Neural progenitor cell (in vitro differentiated cells): Measurements from ENCODE around the gene STXBP5. TPM values are rescaled to one million over a fixed set of nuclear protein-coding genes. Genes with fewer than 3 reads are reported as not detected.

Experiments used
- DNase-seq: peaks from one replicate; pipeline ENCODE4 v3.0.0-alpha.2; 2016; ENCODE audit warnings: low spot score
- H2AFZ ChIP-seq: fragments of 200-600 bp; sonication (generic); replicated peaks from 2 replicates; pipeline ENCODE4 v1.6.1; 2016; ENCODE audit warnings: antibody characterized with exemption
- H3F3A ChIP-seq: fragments of 200-600 bp; sonication (generic); 2 replicates; pipeline ENCODE4 v1.6.1; 2016; ENCODE audit warnings: antibody characterized with exemption, low read depth
- H3K27ac ChIP-seq: fragments of 200-600 bp; sonication (generic); 2 replicates; pipeline ENCODE4 v1.5.1; 2016; ENCODE audit warnings: mild to moderate bottlenecking
- H3K27me3 ChIP-seq: fragments of 200-600 bp; sonication (generic); 2 replicates; pipeline ENCODE4 v1.6.1; 2016; ENCODE audit warnings: mild to moderate bottlenecking, moderate library complexity
- H3K36me3 ChIP-seq: fragments of 200-600 bp; sonication (generic); 2 replicates; pipeline ENCODE4 v1.5.1; 2016
- H3K4me1 ChIP-seq: fragments of 200-600 bp; sonication (generic); 2 replicates; pipeline ENCODE4 v1.6.1; 2016; ENCODE audit warnings: mixed run types
- H3K4me2 ChIP-seq: fragments of 200-600 bp; sonication (generic); 2 replicates; pipeline ENCODE4 v1.6.1; 2016
- H3K4me3 ChIP-seq: fragments of 200-600 bp; sonication (generic); 2 replicates; pipeline ENCODE4 v1.5.1; 2016
- H3K79me2 ChIP-seq: fragments of 200-600 bp; sonication (generic); 2 replicates; pipeline ENCODE4 v1.6.1; 2016; ENCODE audit warnings: low read depth
- H3K9ac ChIP-seq: fragments of 200-600 bp; sonication (generic); 2 replicates; pipeline ENCODE4 v1.6.1; 2016
- H3K9me3 ChIP-seq: fragments of 200-600 bp; sonication (generic); 2 replicates; pipeline ENCODE4 v1.5.1; 2016; ENCODE audit warnings: low read depth
- H4K20me1 ChIP-seq: fragments of 200-600 bp; sonication (generic); 2 replicates; pipeline ENCODE4 v1.6.1; 2016; ENCODE audit warnings: low read depth
- H3K27ac Mint-ChIP-seq: 3 replicates; pipeline ENCODE4 v1.8.0; 2021; ENCODE audit warnings: mixed read lengths
- H3K27me3 Mint-ChIP-seq: 2 replicates; pipeline ENCODE4 v1.8.0; 2022; ENCODE audit warnings: low read depth, mild to moderate bottlenecking, inconsistent platforms, moderate library complexity, mixed read lengths; ENCODE audit not compliant: insufficient read depth
- H3K36me3 Mint-ChIP-seq: 3 replicates; pipeline ENCODE4 v1.8.0; 2021; ENCODE audit warnings: mixed read lengths
- H3K4me1 Mint-ChIP-seq: 3 replicates; pipeline ENCODE4 v1.8.0; 2021; ENCODE audit warnings: mixed read lengths
- H3K4me3 Mint-ChIP-seq: 3 replicates; pipeline ENCODE4 v1.8.0; 2021; ENCODE audit warnings: mild to moderate bottlenecking, moderate library complexity, mixed read lengths
- H3K9me3 Mint-ChIP-seq: 3 replicates; pipeline ENCODE4 v1.8.0; 2020; ENCODE audit warnings: mixed read lengths
- EZH2 ChIP-seq: fragments of 200-600 bp; sonication (generic); IDR thresholded peaks from 2 replicates; pipeline ENCODE4 v1.6.1; 2017; ENCODE audit warnings: antibody characterized with exemption, mild to moderate bottlenecking, moderate library complexity
- EZH2phosphoT487 ChIP-seq: fragments of 200-600 bp; sonication (generic); IDR thresholded peaks from 2 replicates; pipeline ENCODE4 v1.6.1; 2017; ENCODE audit warnings: antibody characterized with exemption
- total RNA-seq: library from RNA; depleted of rRNA; stranded (reverse); fragments of >200 nt; gene quantifications from 2 replicates; pipeline ENCODE4 v1.2.3, GENCODE V29; 2015; ENCODE audit warnings: low replicate concordance
- TF ChIP-seq, protein P1 (sequence below): fragments of 200-600 bp; sonication (generic); IDR thresholded peaks from 2 replicates; pipeline ENCODE4 v1.5.1; 2017; ENCODE audit warnings: antibody characterized with exemption, mild to moderate bottlenecking

STXBP5 gene
- total RNA-seq, 1 donor from 2014 or later = 12.0 TPM

- H3K79me2 ChIP-seq = no peaks in the 10 kb centered on the region
- H3K4me1 ChIP-seq = no peaks in the 10 kb centered on the region
- no peak overlapping the region for H3K27ac Mint-ChIP-seq
- DNase-seq = no peak
- H3K9me3 ChIP-seq = no peaks in the 10 kb centered on the region
- H3K9ac ChIP-seq = no peak overlapping the region
- H3K36me3 Mint-ChIP-seq = peaks cover 5% of the 10 kb centered on the region
- no peak overlapping the region for H3K4me3 ChIP-seq
- TF ChIP-seq EZH2phosphoT487 = no peak
- TF ChIP-seq, protein P1, sequence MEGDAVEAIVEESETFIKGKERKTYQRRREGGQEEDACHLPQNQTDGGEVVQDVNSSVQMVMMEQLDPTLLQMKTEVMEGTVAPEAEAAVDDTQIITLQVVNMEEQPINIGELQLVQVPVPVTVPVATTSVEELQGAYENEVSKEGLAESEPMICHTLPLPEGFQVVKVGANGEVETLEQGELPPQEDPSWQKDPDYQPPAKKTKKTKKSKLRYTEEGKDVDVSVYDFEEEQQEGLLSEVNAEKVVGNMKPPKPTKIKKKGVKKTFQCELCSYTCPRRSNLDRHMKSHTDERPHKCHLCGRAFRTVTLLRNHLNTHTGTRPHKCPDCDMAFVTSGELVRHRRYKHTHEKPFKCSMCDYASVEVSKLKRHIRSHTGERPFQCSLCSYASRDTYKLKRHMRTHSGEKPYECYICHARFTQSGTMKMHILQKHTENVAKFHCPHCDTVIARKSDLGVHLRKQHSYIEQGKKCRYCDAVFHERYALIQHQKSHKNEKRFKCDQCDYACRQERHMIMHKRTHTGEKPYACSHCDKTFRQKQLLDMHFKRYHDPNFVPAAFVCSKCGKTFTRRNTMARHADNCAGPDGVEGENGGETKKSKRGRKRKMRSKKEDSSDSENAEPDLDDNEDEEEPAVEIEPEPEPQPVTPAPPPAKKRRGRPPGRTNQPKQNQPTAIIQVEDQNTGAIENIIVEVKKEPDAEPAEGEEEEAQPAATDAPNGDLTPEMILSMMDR = no peak
- no peak for TF ChIP-seq EZH2
- H3F3A ChIP-seq = no peaks in the 10 kb centered on the region
- peaks cover 2% of the 10 kb centered on the region for H3K36me3 ChIP-seq
- no peak overlapping the region for H3K4me3 Mint-ChIP-seq
- H4K20me1 ChIP-seq = no peaks in the 10 kb centered on the region
- H3K9me3 Mint-ChIP-seq = no peaks in the 10 kb centered on the region
- no peaks in the 10 kb centered on the region for H3K27me3 ChIP-seq
- no peaks in the 10 kb centered on the region for H3K27me3 Mint-ChIP-seq
- H3K27ac ChIP-seq = no peak overlapping the region
- H3K4me1 Mint-ChIP-seq = no peaks in the 10 kb centered on the region
- H2AFZ ChIP-seq = no peak overlapping the region
- no peak overlapping the region for H3K4me2 ChIP-seq
Observed at GRCh38 chr6:147321260-147321659, 117.0 kb downstream of the STXBP5 start.

GRCh38 chr6:147322299-147323162, 118.3 kb downstream of the STXBP5 start:
- Histone ChIP-seq H2AFZ (no peak overlapping the region), H3K4me1 (no peaks in the 10 kb centered on the region), H4K20me1 (no peaks in the 10 kb centered on the region), H3K27me3 (no peaks in the 10 kb centered on the region), H3F3A (no peaks in the 10 kb centered on the region), H3K36me3 (no peaks in the 10 kb centered on the region), H3K27ac (no peak overlapping the region), H3K9me3 (no peaks in the 10 kb centered on the region), H3K79me2 (no peaks in the 10 kb centered on the region), H3K9ac (no peak overlapping the region), H3K4me3 (no peak overlapping the region), H3K4me2 (no peak overlapping the region)
- Mint-ChIP-seq H3K27me3 (no peaks in the 10 kb centered on the region), H3K36me3 (peaks cover 4% of the 10 kb centered on the region), H3K27ac (no peak overlapping the region), H3K4me3 (no peak overlapping the region), H3K4me1 (no peaks in the 10 kb centered on the region), H3K9me3 (no peaks in the 10 kb centered on the region)
- DNase-seq = no peak
- TF ChIP-seq EZH2 = no peak
- TF ChIP-seq EZH2phosphoT487 = no peak
- TF ChIP-seq, protein P1 = no peak

DNA sequence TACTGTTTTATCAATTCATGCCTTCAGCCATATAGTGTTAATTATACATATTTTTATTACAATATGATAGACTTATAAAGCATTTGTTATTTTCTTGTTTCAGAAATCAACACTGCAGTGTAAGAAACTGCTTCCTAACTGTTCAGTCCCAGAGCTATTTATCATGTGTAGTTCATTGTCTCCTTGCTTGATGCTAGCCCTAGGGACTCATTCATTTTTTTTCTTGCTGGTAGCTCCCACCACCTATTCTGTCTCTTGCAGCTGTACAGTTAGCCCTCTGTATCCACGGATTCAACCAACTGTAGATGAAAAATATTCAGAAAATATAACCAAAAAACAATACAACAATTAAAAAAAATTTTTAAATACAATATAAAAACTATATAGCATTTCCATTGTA, 121.3 kb downstream of the STXBP5 start:
- no peak for TF ChIP-seq EZH2phosphoT487
- TF ChIP-seq, protein P1 = no peak
- TF ChIP-seq EZH2 = no peak
- no peak overlapping the region for H3K27ac Mint-ChIP-seq

More for the DNA sequence above, 121.3 kb downstream of the STXBP5 start:
- no peak overlapping the region for H3K4me2 ChIP-seq
- H3K4me3 Mint-ChIP-seq = no peak overlapping the region
- no peaks in the 10 kb centered on the region for H3K27me3 ChIP-seq
- no peaks in the 10 kb centered on the region for H3K9me3 ChIP-seq
- no peak overlapping the region for H3K9ac ChIP-seq
- peaks cover 5% of the 10 kb centered on the region for H3K36me3 ChIP-seq
- H3K27me3 Mint-ChIP-seq = no peaks in the 10 kb centered on the region
- H3K9me3 Mint-ChIP-seq = no peaks in the 10 kb centered on the region
- no peaks in the 10 kb centered on the region for H3K79me2 ChIP-seq
- no peaks in the 10 kb centered on the region for H3K4me1 ChIP-seq
- peaks cover 9% of the 10 kb centered on the region for H3K36me3 Mint-ChIP-seq
- H3K27ac ChIP-seq = no peak overlapping the region
- no peaks in the 10 kb centered on the region for H3K4me1 Mint-ChIP-seq
- no peaks in the 10 kb centered on the region for H4K20me1 ChIP-seq
- DNase-seq = no peak
- no peaks in the 10 kb centered on the region for H3F3A ChIP-seq
- no peak overlapping the region for H2AFZ ChIP-seq
- H3K4me3 ChIP-seq = no peak overlapping the region
